Activated CD4-positive, alpha-beta T cell treated with anti-CD3 and anti-CD28 coated beads, Interleukin-2, Interleukin-6, amounts not matched to agents 100 ng/mL and 50 ng/mL, durations not matched to agents 16 hours and 8 hours (primary cell): ENCODE measurements around the gene BNIP2.

Experiments used
- DNase-seq: peaks from one replicate; pipeline ENCODE4 v3.0.0-alpha.2; 2020

The BNIP2 gene

GRCh38 chr15:59616379-59616778 lies 72.7 kb downstream of the BNIP2 start:
- no peak for DNase-seq

- DNase-seq: no peak
Observed at GRCh38 chr15:59615661-59616060, 73.5 kb downstream of the BNIP2 start.

GRCh38 chr15:59614153-59614552 lies 75.0 kb downstream of the BNIP2 start:
- DNase-seq: no peak

GRCh38 chr15:59611276-59612260 lies 77.6 kb downstream of the BNIP2 start, which contains the start of gene GCNT3:
TSS of gene GCNT3 (plus strand) at chr15:59611783. CDS start at chr15:59618239, 6,456 bp downstream.
- no peak for DNase-seq

GRCh38 chr15:59609730-59610712 lies 79.1 kb downstream of the BNIP2 start:
- DNase-seq: no peak
